B cell (primary cell): ENCODE data around the gene ATP8A2. TPM values are rescaled to one million over a fixed set of nuclear protein-coding genes. Genes with fewer than 3 reads are reported as not detected.
A peak's percentile ranks its signal among the peaks of the same experiment; 100 is the strongest.

Source experiments
- ATAC-seq: fragments of 200-7000 bp; cut with Tn5 transposase; one replicate; pipeline ENCODE4 v1.10.0; 2021; ENCODE audit warnings: low read depth, mild to moderate bottlenecking, moderate number of reproducible peaks, moderate library complexity
- CTCF ChIA-PET: fragments of 350-600 bp; sonication (Branson Sonifier 250); formaldehyde crosslinking; loops from one replicate; lab custom pipeline; 2021; ENCODE audit warnings: antibody characterized with exemption, inconsistent platforms; lab: Charles Lee
- POLR2A ChIA-PET: fragments of 350-600 bp; sonication (Branson Sonifier 250); formaldehyde crosslinking; loops from one replicate; lab custom pipeline; 2021; ENCODE audit warnings: antibody characterized with exemption; lab: Charles Lee
- DNase-seq: peaks from one replicate; pipeline ENCODE4 v3.0.0; 2013
- H2AFZ ChIP-seq: 2 replicates; pipeline ENCODE4 v1.6.1; 2012; ENCODE audit warnings: mild to moderate bottlenecking, low read depth, low read length; ENCODE audit not compliant: insufficient read depth, poor library complexity, severe bottlenecking
- H3K27ac ChIP-seq, 2 donors: 1 replicate in 1 of 2; 2 replicates in 1 of 2; pipeline ENCODE4 v1.5.1; 2012 to 2013; ENCODE audit warnings: low read length in 2 of 2, mild to moderate bottlenecking in 2 of 2, moderate library complexity in 1 of 2
- H3K27me3 ChIP-seq, 4 experiments: fragments of 200-600 bp in 1 of 4; sonication (generic) in 1 of 4; replicated peaks in 1 of 4; 1 replicate in 2 of 4; 2 replicates in 2 of 4; pipeline versions ENCODE4 v1.6.1 to v1.7.0; 2013 to 2016; ENCODE audit warnings: low read length in 3 of 4, mild to moderate bottlenecking in 2 of 4, mixed read lengths in 1 of 4, moderate library complexity in 1 of 4; ENCODE audit not compliant: insufficient read depth in 4 of 4, control insufficient read depth in 3 of 4; ENCODE audit errors: control extremely low read depth in 1 of 4
- H3K36me3 ChIP-seq, 2 experiments: replicated peaks in 1 of 2; 1 replicate in 1 of 2; 2 replicates in 1 of 2; pipeline versions ENCODE4 v1.6.1 to v1.7.1; 2013; ENCODE audit warnings: low read length in 1 of 2; ENCODE audit not compliant: insufficient read depth in 2 of 2, control insufficient read depth in 1 of 2; ENCODE audit errors: control extremely low read depth in 1 of 2, extremely low read depth in 1 of 2
- H3K4me1 ChIP-seq, 2 donors: fragments of 200-600 bp in 1 of 2; sonication (generic) in 1 of 2; 1 replicate in 1 of 2; 2 replicates in 1 of 2; pipeline versions ENCODE4 v1.5.1 to v1.6.1; 2013 to 2017; ENCODE audit warnings: low read length in 2 of 2; ENCODE audit not compliant: control insufficient read depth in 2 of 2, insufficient read depth in 2 of 2
- H3K4me2 ChIP-seq: replicated peaks from 2 replicates; pipeline ENCODE3; 2012; ENCODE audit warnings: mild to moderate bottlenecking, low read depth, low read length; ENCODE audit not compliant: poor library complexity, severe bottlenecking
- H3K4me3 ChIP-seq, 5 experiments: fragments of 200-600 bp in 1 of 5; sonication (generic) in 1 of 5; 1 replicate in 3 of 5; 2 replicates in 2 of 5; pipeline versions ENCODE4 v1.5.1 to v1.7.0; 2011 to 2016; ENCODE audit warnings: low read length in 4 of 5, mild to moderate bottlenecking in 4 of 5, low read depth in 2 of 5, control low read depth in 1 of 5, moderate library complexity in 1 of 5; ENCODE audit not compliant: insufficient read depth in 1 of 5; ENCODE audit errors: control extremely low read depth in 1 of 5, extremely low read depth in 1 of 5
- H3K79me2 ChIP-seq: fragments of 200-600 bp; sonication (generic); one replicate; pipeline ENCODE4 v1.6.0; 2016; ENCODE audit warnings: low read length; ENCODE audit not compliant: control insufficient read depth, insufficient read depth
- H3K9ac ChIP-seq: fragments of 200-600 bp; sonication (generic); 2 replicates; pipeline ENCODE4 v1.6.1; 2017; ENCODE audit warnings: mild to moderate bottlenecking, low read length, moderate library complexity
- H3K9me3 ChIP-seq, 3 donors: one replicate each; pipeline versions ENCODE4 v1.6.1 to v1.7.1; 2013; ENCODE audit warnings: low read length in 2 of 3; ENCODE audit not compliant: control insufficient read depth in 2 of 3, insufficient read depth in 1 of 3; ENCODE audit errors: control extremely low read depth in 1 of 3
- H4K20me1 ChIP-seq: 2 replicates; pipeline ENCODE4 v1.6.0; 2012; ENCODE audit warnings: mild to moderate bottlenecking, low read length; ENCODE audit not compliant: insufficient read depth, control insufficient read depth, poor library complexity, severe bottlenecking
- H3K27ac Mint-ChIP-seq: one replicate; pipeline ENCODE4 v1.8.0; 2021; ENCODE audit warnings: mixed read lengths
- H3K27me3 Mint-ChIP-seq: one replicate; pipeline ENCODE4 v1.8.0; 2021; ENCODE audit warnings: mixed read lengths
- H3K4me1 Mint-ChIP-seq: one replicate; pipeline ENCODE4 v1.8.0; 2021; ENCODE audit warnings: mixed read lengths
- H3K4me3 Mint-ChIP-seq: one replicate; pipeline ENCODE4 v1.8.0; 2021; ENCODE audit warnings: mixed read lengths
- H3K9me3 Mint-ChIP-seq: one replicate; pipeline ENCODE4 v1.8.0; 2022; ENCODE audit warnings: mixed read lengths; ENCODE audit not compliant: insufficient read depth
- CTCF ChIP-seq: fragments of 200-600 bp; IDR thresholded peaks from one replicate; pipeline ENCODE4 v1.8.0; 2022; ENCODE audit warnings: antibody characterized with exemption, mild to moderate bottlenecking
- EZH2 ChIP-seq: IDR thresholded peaks from 2 replicates; pipeline ENCODE4 v1.6.1; 2012; ENCODE audit warnings: borderline replicate concordance, low read depth, mild to moderate bottlenecking, moderate library complexity, low read length; ENCODE audit not compliant: insufficient read depth, poor library complexity, severe bottlenecking
- WGBS: methylation state at CpG from one replicate; pipeline ENCODE4 v1.1.5; 2013; ENCODE audit warnings: missing lambda C conversion rate; ENCODE audit not compliant: insufficient coverage; 5-methylcytosine and 5-hydroxymethylcytosine counted together
- intact Hi-C: fragments of 100-400 bp; cut with micrococcal nuclease; formaldehyde crosslinking; loops from one replicate; pipeline ENCODE4 v1.10.0; 2022
- polyA plus RNA-seq: library from polyadenylated mRNA; depleted of rRNA; stranded (reverse); fragments of >200 nt; gene quantifications from 2 replicates; pipeline ENCODE4 v1.2.3, GENCODE V29; 2012
- total RNA-seq, 2 donors: library from RNA; stranded (reverse); fragments of 120-200 nt in 1 of 2; gene quantifications; 1 replicate in 1 of 2; 2 replicates in 1 of 2; pipeline versions ENCODE4 v1.2.3 to v1.2.4, GENCODE V29; 2013 to 2022

ATP8A2 gene
- total and polyA plus RNA-seq, 2 donors (not counting 1 experiment from before 2014, with no cell fraction given), result not detected

- H3K27ac Mint-ChIP-seq, result no peak overlapping the region
- POLR2A ChIA-PET, result no interaction called here
- no peak overlapping the region for H3K4me3 Mint-ChIP-seq
- Histone ChIP-seq H3K9me3 (peaks cover 0 to 4% (median 0%) of the 10 kb centered on the region in 3 donors), H3K4me2 (no peak overlapping the region), H4K20me1 (no peaks in the 10 kb centered on the region), H3K36me3 (no peaks in the 10 kb centered on the region), H3K4me1 (peaks cover 7 to 11% of the 10 kb centered on the region in 2 donors), H3K27me3 (peaks cover 0 to 38% (median 19%) of the 10 kb centered on the region in 4 experiments), H3K9ac (no peak overlapping the region), H3K27ac (no peak overlapping the region), H2AFZ (no peak overlapping the region), H3K79me2 (no peaks in the 10 kb centered on the region), H3K4me3 (no peak overlapping the region)
- H3K9me3 Mint-ChIP-seq, result no peaks in the 10 kb centered on the region
- H3K27me3 Mint-ChIP-seq, result peaks cover 62% of the 10 kb centered on the region
- peaks cover 13% of the 10 kb centered on the region for H3K4me1 Mint-ChIP-seq
- CTCF ChIA-PET, result interaction anchor here (0.6 to 3.7 kb wide), 17 partner anchors 9 to 380 kb away, joined by 3 to 23 read pairs (median 4); no protein-coding TSS in a partner anchor
- TF ChIP-seq CTCF (peak; percentile 81), EZH2 (no peak)
- DNase-seq (peak; percentile 64), ATAC-seq (no peak)
- WGBS, result 13% methylated on average over 4 of the region's 9 CpGs
- intact Hi-C loops, result loop anchor here (1.0 kb wide), 2 partner anchors 143 to 381 kb away; no protein-coding TSS in a partner anchor
These were observed 4.1 kb downstream of the ATP8A2 start for GRCh38 chr13:25375727-25376358.
